HFFc6 (cell line): ENCODE measurements around the gene FOXP3. TPM values are rescaled to one million over a fixed set of nuclear protein-coding genes. Genes with fewer than 3 reads are reported as not detected.

Experiments
- DNase-seq: peaks from one replicate; pipeline ENCODE4 v3.0.0-alpha.2; 2018
- H3K27ac Mint-ChIP-seq: 2 replicates; pipeline ENCODE4 v1.8.0; 2020; ENCODE audit warnings: mild to moderate bottlenecking, mixed read lengths
- H3K27me3 Mint-ChIP-seq: 2 replicates; pipeline ENCODE4 v1.8.0; 2021; ENCODE audit warnings: mild to moderate bottlenecking, moderate library complexity, mixed read lengths; ENCODE audit not compliant: insufficient read depth
- H3K36me3 Mint-ChIP-seq: 2 replicates; pipeline ENCODE4 v1.8.0; 2021; ENCODE audit warnings: low read depth, mixed read lengths
- H3K4me1 Mint-ChIP-seq: 2 replicates; pipeline ENCODE4 v1.8.0; 2020; ENCODE audit warnings: low read depth, mixed read lengths
- H3K4me3 Mint-ChIP-seq: 2 replicates; pipeline ENCODE4 v1.8.0; 2020; ENCODE audit warnings: mild to moderate bottlenecking, moderate library complexity, mixed read lengths
- H3K9me3 Mint-ChIP-seq: 2 replicates; pipeline ENCODE4 v1.8.0; 2020; ENCODE audit warnings: mild to moderate bottlenecking, mixed read lengths
- CTCF ChIP-seq: fragments of 200-600 bp; sonication (generic); IDR thresholded peaks from 2 replicates; pipeline ENCODE4 v1.5.0; 2021; ENCODE audit warnings: antibody characterized with exemption, mild to moderate bottlenecking
- total RNA-seq, 6 experiments: library from RNA; stranded (reverse); fragmentation: NEBNext Ultra II Directional; extraction: Animal tissue kit (Norgen Biotek cat#: 25700); gene quantifications; 2 replicates in 1 of 6; 3 replicates in 5 of 6; pipeline ENCODE4 v1.2.3, GENCODE V29; 2021

FOXP3 gene
- total RNA-seq, 6 experiments from 2014 or later, result 0.09 to 0.16 (median 0.14) TPM; not detected in 3

- H3K9me3 Mint-ChIP-seq, result no peaks in the 10 kb centered on the region
- H3K4me3 Mint-ChIP-seq, result no peak overlapping the region
- no peaks in the 10 kb centered on the region for H3K36me3 Mint-ChIP-seq
Measured at GRCh38 chrX:49212861-49213260, 51.6 kb downstream of the FOXP3 start.

GRCh38 chrX:49212209-49212608 is 52.3 kb downstream of the FOXP3 start:
- H3K9me3 Mint-ChIP-seq, result no peaks in the 10 kb centered on the region
- no peak for TF ChIP-seq CTCF
- no peak overlapping the region for H3K27ac Mint-ChIP-seq
- no peaks in the 10 kb centered on the region for H3K36me3 Mint-ChIP-seq
- peaks cover 17% of the 10 kb centered on the region for H3K27me3 Mint-ChIP-seq
- no peaks in the 10 kb centered on the region for H3K4me1 Mint-ChIP-seq
- H3K4me3 Mint-ChIP-seq, result no peak overlapping the region
- no peak for DNase-seq

More at GRCh38 chrX:49212861-49213260, 51.6 kb downstream of the FOXP3 start:
- Mint-ChIP-seq H3K27me3 (peaks cover 17% of the 10 kb centered on the region), H3K27ac (no peak overlapping the region), H3K4me1 (no peaks in the 10 kb centered on the region)
- no peak for TF ChIP-seq CTCF
- no peak for DNase-seq

- H3K4me1 Mint-ChIP-seq, result no peaks in the 10 kb centered on the region
- H3K27ac Mint-ChIP-seq, result no peak overlapping the region
- H3K4me3 Mint-ChIP-seq, result no peak overlapping the region
- no peaks in the 10 kb centered on the region for H3K36me3 Mint-ChIP-seq
- no peak for TF ChIP-seq CTCF
- no peak for DNase-seq
- no peaks in the 10 kb centered on the region for H3K9me3 Mint-ChIP-seq
- H3K27me3 Mint-ChIP-seq, result peaks cover 17% of the 10 kb centered on the region
Measured at GRCh38 chrX:49211074-49211473, 53.4 kb downstream of the FOXP3 start.

- TF ChIP-seq CTCF, result no peak
- Mint-ChIP-seq H3K4me3 (no peak overlapping the region), H3K27me3 (peaks cover 14% of the 10 kb centered on the region), H3K9me3 (no peaks in the 10 kb centered on the region), H3K36me3 (no peaks in the 10 kb centered on the region), H3K4me1 (no peaks in the 10 kb centered on the region), H3K27ac (no peak overlapping the region)
- DNase-seq, result no peak
Measured at GRCh38 chrX:49210406-49210805, 54.1 kb downstream of the FOXP3 start.

- Mint-ChIP-seq H3K27me3 (peaks cover 12% of the 10 kb centered on the region), H3K4me1 (no peaks in the 10 kb centered on the region), H3K9me3 (no peaks in the 10 kb centered on the region), H3K4me3 (no peak overlapping the region), H3K27ac (no peak overlapping the region), H3K36me3 (no peaks in the 10 kb centered on the region)
- TF ChIP-seq CTCF, result no peak
- DNase-seq, result no peak
Measured at GRCh38 chrX:49209434-49210251, 54.9 kb downstream of the FOXP3 start.
